ENCODE results near the gene C1orf185.

DNA sequence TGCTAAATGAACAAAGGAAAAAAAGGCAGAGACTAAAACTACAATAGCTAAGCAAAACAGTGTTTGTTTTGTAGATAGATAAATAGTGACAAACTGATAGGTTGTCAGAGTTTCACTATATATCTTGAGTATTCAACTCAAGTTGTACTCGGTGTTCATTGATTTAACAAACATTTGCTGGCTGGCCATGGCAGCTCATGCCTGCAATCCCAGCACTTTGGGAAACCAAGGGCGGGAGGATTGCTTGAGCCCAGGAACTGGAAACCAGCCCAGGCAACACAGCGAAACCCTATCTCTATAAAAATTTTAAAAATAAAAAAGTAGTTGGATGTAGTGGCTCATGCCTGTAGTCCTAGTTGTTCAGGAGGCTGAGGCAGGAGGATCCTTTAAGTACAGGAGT, 17.3 kb downstream of the C1orf185 start:
- no peak for TF ChIP-seq TAF1 (IDR thresholded peaks at IDR 0.05; ENCODE audit: low read depth)
- TF ChIP-seq CEBPB (IDR thresholded peaks at IDR 0.05) = no peak
- no peak for TF ChIP-seq EP300 (IDR thresholded peaks at IDR 0.05; ENCODE audit: borderline replicate concordance)
- TF ChIP-seq USF1 (IDR thresholded peaks at IDR 0.05) = no peak
- TF ChIP-seq TEAD4 (IDR thresholded peaks at IDR 0.05) = no peak
- TF ChIP-seq MAX (IDR thresholded peaks at IDR 0.05) = no peak
- no peak for TF ChIP-seq YY1 (IDR thresholded peaks at IDR 0.05; ENCODE audit: low read depth)
- no peak for TF ChIP-seq CREB1 (IDR thresholded peaks at IDR 0.05; ENCODE audit: low read depth)

Measured in Ishikawa (cell line).